ENCODE results near the gene TRAPPC12.
"Not testable (repeated sequence)": the region's sequence is repeated elsewhere in the genome, so short reads cannot be mapped to it uniquely, and the experiment has no call there.

DNA sequence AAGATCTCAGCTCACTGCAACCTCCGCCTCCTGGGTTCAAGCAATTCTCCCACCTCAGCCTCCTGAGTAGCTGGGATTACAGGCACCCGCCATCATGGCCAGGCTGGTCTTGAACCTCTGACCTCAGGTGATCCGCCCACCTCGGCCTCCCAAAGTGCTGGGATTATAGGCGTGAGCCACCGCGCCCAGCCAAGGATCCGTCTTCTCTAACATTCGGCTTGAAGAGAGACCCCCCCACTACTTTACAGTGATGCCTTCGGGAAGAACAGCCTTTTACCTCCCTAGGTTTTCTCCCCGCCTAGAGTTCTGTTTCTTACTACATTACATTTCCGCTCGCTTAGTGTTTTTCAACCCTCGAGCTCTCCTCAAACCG is 117.2 kb downstream of the TRAPPC12 start:
- TF ChIP-seq, protein P1, sequence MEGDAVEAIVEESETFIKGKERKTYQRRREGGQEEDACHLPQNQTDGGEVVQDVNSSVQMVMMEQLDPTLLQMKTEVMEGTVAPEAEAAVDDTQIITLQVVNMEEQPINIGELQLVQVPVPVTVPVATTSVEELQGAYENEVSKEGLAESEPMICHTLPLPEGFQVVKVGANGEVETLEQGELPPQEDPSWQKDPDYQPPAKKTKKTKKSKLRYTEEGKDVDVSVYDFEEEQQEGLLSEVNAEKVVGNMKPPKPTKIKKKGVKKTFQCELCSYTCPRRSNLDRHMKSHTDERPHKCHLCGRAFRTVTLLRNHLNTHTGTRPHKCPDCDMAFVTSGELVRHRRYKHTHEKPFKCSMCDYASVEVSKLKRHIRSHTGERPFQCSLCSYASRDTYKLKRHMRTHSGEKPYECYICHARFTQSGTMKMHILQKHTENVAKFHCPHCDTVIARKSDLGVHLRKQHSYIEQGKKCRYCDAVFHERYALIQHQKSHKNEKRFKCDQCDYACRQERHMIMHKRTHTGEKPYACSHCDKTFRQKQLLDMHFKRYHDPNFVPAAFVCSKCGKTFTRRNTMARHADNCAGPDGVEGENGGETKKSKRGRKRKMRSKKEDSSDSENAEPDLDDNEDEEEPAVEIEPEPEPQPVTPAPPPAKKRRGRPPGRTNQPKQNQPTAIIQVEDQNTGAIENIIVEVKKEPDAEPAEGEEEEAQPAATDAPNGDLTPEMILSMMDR (IDR thresholded peaks at IDR 0.05): not testable (repeated sequence)
- not testable (repeated sequence) for TF ChIP-seq POLR2A (IDR thresholded peaks at IDR 0.05)
